Panc1 (cell line): ENCODE measurements around the gene HOXA9.

ENCODE experiments used
- CTCF ChIP-seq: fragments of 450-650 bp; IDR thresholded peaks from 2 replicates; pipeline ENCODE4 v1.5.1; 2017; ENCODE audit warnings: mild to moderate bottlenecking
- POLR2AphosphoS5 ChIP-seq: IDR thresholded peaks from 2 replicates; pipeline ENCODE4 v1.6.1; 2012; ENCODE audit warnings: mild to moderate bottlenecking, low read depth, low read length, moderate library complexity
- REST ChIP-seq, 2 experiments: IDR thresholded peaks; 2 replicates each; pipeline ENCODE4 v1.6.1; 2011 to 2012; ENCODE audit warnings: low read depth in 2 of 2, control low read depth in 1 of 2, low read length in 1 of 2, mild to moderate bottlenecking in 1 of 2, moderate library complexity in 1 of 2; ENCODE audit not compliant: insufficient read depth in 1 of 2
- SIN3A ChIP-seq: IDR thresholded peaks from 2 replicates; pipeline ENCODE4 v1.6.1; 2012; ENCODE audit warnings: low read depth, mild to moderate bottlenecking, low read length, moderate library complexity, borderline replicate concordance; ENCODE audit not compliant: insufficient read depth

GRCh38 chr7:27145914-27146412 lies 19.4 kb downstream of the HOXA9 start:
- TF ChIP-seq CTCF (no peak), POLR2AphosphoS5 (no peak), SIN3A (no peak), REST (IDR thresholded peaks at IDR 0.05; ENCODE audit: insufficient read depth in 1 of 2, low read depth in 2 of 2, low read length in 1 of 2) (no peak)
